Measurements from ENCODE around the gene URI1. TPM values are rescaled to one million over a fixed set of nuclear protein-coding genes. Genes with fewer than 3 reads are reported as not detected.
"Not testable (repeated sequence)": the region's sequence is repeated elsewhere in the genome, so short reads cannot be mapped to it uniquely, and the experiment has no call there.

Gene URI1
- total and polyA plus RNA-seq, 10 donors = 23.8 to 64.6 (median 52.4) TPM

GRCh38 chr19:30036154-30037129, 94.4 kb downstream of the URI1 start:
- 78 to 88% (median 85%) methylated on average over 8 of the region's 8 CpGs for WGBS, 5 donors
- Histone ChIP-seq H3K4me1 (no peaks in the 10 kb centered on the region), H3K27me3 (replicated peaks in 1 of 7) (no peaks in the 10 kb centered on the region), H3K9me3 (peaks cover 0 to 47% (median 29%) of the 10 kb centered on the region in 8 donors), H3K36me3 (peaks cover 0 to 51% (median 3%) of the 10 kb centered on the region in 6 donors), H3K4me3 (no peak overlapping the region), H3K27ac (no peak overlapping the region)
- no peak for DNase-seq
- intact Hi-C loops (cut with DNase I; ENCODE audit: low total_unique reads) = no loop called here
- no peak for TF ChIP-seq POLR2AphosphoS5 (IDR thresholded peaks at IDR 0.05)
- TF ChIP-seq CTCF (IDR thresholded peaks at IDR 0.05 in 8 of 11, conservative IDR thresholded peaks at IDR 0.05 in 3 of 11) = no peak
- no peak for TF ChIP-seq POLR2A (IDR thresholded peaks at IDR 0.05)

- H3K4me3 ChIP-seq = no peak overlapping the region
- TF ChIP-seq POLR2AphosphoS5 (IDR thresholded peaks at IDR 0.05) = no peak
- no peak for TF ChIP-seq POLR2A (IDR thresholded peaks at IDR 0.05)
- no peak for TF ChIP-seq CTCF (IDR thresholded peaks at IDR 0.05 in 8 of 11, conservative IDR thresholded peaks at IDR 0.05 in 3 of 11)
- H3K4me1 ChIP-seq = no peaks in the 10 kb centered on the region
- peaks cover 0 to 47% (median 29%) of the 10 kb centered on the region in 8 donors for H3K9me3 ChIP-seq
- WGBS, 5 donors = 97 to 98% (median 98%) methylated on average over 5 of the region's 5 CpGs
- DNase-seq = no peak
- H3K36me3 ChIP-seq = peaks cover 0 to 39% (median 3%) of the 10 kb centered on the region in 6 donors
- H3K27ac ChIP-seq = no peak overlapping the region
- intact Hi-C loops (cut with DNase I; ENCODE audit: low total_unique reads) = no loop called here
- no peaks in the 10 kb centered on the region for H3K27me3 ChIP-seq (replicated peaks in 1 of 7)
Observed at GRCh38 chr19:30037835-30038234, 95.8 kb downstream of the URI1 start.

GRCh38 chr19:30041931-30042330, 99.9 kb downstream of the URI1 start:
- peaks cover 0 to 35% (median 21%) of the 10 kb centered on the region in 8 donors for H3K9me3 ChIP-seq
- 96 to 98% (median 97%) methylated on average over 6 of the region's 6 CpGs for WGBS, 5 donors
- H3K27ac ChIP-seq; H3K4me3 ChIP-seq; H3K27me3 ChIP-seq (replicated peaks in 1 of 7); intact Hi-C loops (cut with DNase I; ENCODE audit: low total_unique reads); H3K4me1 ChIP-seq; DNase-seq: not testable (repeated sequence)
- peaks cover 0 to 10% (median 3%) of the 10 kb centered on the region in 6 donors for H3K36me3 ChIP-seq

GRCh38 chr19:30043008-30043407, 101.0 kb downstream of the URI1 start:
- H3K27ac ChIP-seq; H3K36me3 ChIP-seq; DNase-seq; H3K4me1 ChIP-seq; H3K27me3 ChIP-seq (replicated peaks in 1 of 7); intact Hi-C loops (cut with DNase I; ENCODE audit: low total_unique reads); H3K4me3 ChIP-seq: not testable (repeated sequence)
- H3K9me3 ChIP-seq = peaks cover 0 to 28% (median 14%) of the 10 kb centered on the region in 8 donors

Data from spleen (tissue), 11 donors.